Activated naive CD8-positive, alpha-beta T cell (primary cell): ENCODE data around the gene RNASE1.
"Not testable (repeated sequence)": the region's sequence is repeated elsewhere in the genome, so short reads cannot be mapped to it uniquely, and the experiment has no call there.

ENCODE experiments used
- H3K27ac Mint-ChIP-seq: one replicate; pipeline ENCODE4 v1.8.0; 2021; ENCODE audit warnings: mixed read lengths
- H3K27me3 Mint-ChIP-seq: one replicate; pipeline ENCODE4 v1.8.0; 2021; ENCODE audit warnings: mixed read lengths
- H3K36me3 Mint-ChIP-seq: one replicate; pipeline ENCODE4 v1.8.0; 2021; ENCODE audit warnings: mixed read lengths
- H3K4me1 Mint-ChIP-seq: one replicate; pipeline ENCODE4 v1.8.0; 2021; ENCODE audit warnings: low read depth, mixed read lengths
- H3K4me3 Mint-ChIP-seq: one replicate; pipeline ENCODE4 v1.8.0; 2021; ENCODE audit warnings: mild to moderate bottlenecking, mixed read lengths
- H3K9me3 Mint-ChIP-seq: one replicate; pipeline ENCODE4 v1.8.0; 2021; ENCODE audit warnings: low read depth, mixed read lengths

The RNASE1 gene

DNA sequence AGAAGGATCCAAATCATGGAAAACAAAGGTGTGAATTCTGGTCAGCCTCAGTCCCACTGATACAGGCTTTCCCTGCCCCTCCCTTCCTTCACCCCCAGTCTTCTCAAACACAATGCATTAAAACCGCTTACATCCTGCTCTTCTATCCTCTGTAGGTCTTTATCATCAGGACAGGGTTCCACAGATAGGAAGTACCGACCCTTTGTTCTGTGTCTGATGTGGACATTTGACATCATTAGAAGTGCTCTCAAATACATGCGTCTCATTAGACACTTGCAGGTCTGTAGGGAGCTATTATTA, 34.1 kb downstream of the RNASE1 start:
- H3K27me3 Mint-ChIP-seq: peaks cover 2% of the 10 kb centered on the region
- no peaks in the 10 kb centered on the region for H3K9me3 Mint-ChIP-seq
- H3K27ac Mint-ChIP-seq: no peak overlapping the region
- no peaks in the 10 kb centered on the region for H3K36me3 Mint-ChIP-seq
- H3K4me3 Mint-ChIP-seq: no peak overlapping the region
- no peaks in the 10 kb centered on the region for H3K4me1 Mint-ChIP-seq

DNA sequence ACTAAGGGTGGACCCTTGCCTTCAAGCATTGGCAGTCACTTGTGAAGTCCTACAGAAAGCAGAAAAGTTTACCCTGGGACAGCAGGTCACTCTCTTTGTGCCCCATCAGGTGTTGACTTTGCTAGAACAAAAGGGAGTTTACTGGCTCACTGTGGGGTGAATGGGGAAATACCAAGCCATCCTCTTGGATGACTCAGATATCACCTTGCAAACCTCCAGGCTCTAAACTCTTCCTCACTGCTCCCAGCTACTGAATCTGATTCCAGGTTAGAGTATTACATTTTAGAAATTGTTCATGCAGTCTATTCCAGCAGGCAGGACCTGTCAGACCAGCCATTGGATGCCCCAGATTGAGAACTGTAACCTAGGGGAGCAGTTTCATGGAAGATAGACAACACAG, 41.7 kb downstream of the RNASE1 start:
- H3K27me3 Mint-ChIP-seq: peaks cover 5% of the 10 kb centered on the region
- H3K9me3 Mint-ChIP-seq: no peaks in the 10 kb centered on the region
- no peak overlapping the region for H3K4me3 Mint-ChIP-seq
- H3K27ac Mint-ChIP-seq: no peak overlapping the region
- H3K36me3 Mint-ChIP-seq: no peaks in the 10 kb centered on the region
- no peaks in the 10 kb centered on the region for H3K4me1 Mint-ChIP-seq

DNA sequence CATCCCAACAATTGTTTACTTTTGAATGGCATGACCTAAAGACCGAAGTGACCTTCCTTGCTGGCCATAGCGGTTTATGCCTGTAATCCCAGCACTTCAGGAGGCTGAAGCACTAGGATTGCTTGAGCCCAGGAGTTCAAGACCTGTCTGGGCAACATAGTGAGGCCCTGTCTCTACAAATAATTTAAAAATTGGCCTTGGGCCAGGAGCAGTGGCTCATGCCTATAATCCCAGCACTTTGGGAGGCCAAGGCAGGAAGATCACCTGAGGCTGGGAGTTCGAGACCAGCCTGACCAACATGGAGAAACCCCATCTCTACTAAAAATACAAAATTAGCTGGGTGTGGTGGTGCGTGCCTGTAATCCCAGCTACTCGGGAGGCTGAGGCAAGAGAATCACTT, 43.2 kb downstream of the RNASE1 start:
- H3K27me3 Mint-ChIP-seq, H3K27ac Mint-ChIP-seq, H3K36me3 Mint-ChIP-seq, H3K9me3 Mint-ChIP-seq, H3K4me3 Mint-ChIP-seq, H3K4me1 Mint-ChIP-seq: not testable (repeated sequence)

DNA sequence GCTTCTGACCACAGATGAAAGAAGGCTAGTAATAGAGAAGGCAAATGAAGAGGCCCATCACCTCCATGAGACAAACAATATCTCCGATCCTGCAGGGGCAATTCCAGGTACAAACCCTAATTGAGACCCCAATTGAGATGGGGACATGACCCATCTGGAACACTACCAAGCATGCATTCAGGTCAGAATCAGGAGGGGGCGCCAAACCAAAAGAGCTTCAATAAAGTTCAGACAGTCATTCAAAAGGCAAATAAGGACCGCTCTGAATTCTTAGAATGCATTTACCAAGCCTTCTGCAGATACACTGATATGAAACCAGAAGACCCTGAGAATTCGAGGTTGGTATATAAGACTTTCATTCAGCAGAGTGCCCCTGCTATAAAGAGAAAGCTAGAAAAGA, 44.7 kb downstream of the RNASE1 start:
- no peak overlapping the region for H3K27ac Mint-ChIP-seq
- no peaks in the 10 kb centered on the region for H3K9me3 Mint-ChIP-seq
- no peaks in the 10 kb centered on the region for H3K36me3 Mint-ChIP-seq
- no peak overlapping the region for H3K4me3 Mint-ChIP-seq
- peaks cover 3% of the 10 kb centered on the region for H3K27me3 Mint-ChIP-seq
- no peaks in the 10 kb centered on the region for H3K4me1 Mint-ChIP-seq

DNA sequence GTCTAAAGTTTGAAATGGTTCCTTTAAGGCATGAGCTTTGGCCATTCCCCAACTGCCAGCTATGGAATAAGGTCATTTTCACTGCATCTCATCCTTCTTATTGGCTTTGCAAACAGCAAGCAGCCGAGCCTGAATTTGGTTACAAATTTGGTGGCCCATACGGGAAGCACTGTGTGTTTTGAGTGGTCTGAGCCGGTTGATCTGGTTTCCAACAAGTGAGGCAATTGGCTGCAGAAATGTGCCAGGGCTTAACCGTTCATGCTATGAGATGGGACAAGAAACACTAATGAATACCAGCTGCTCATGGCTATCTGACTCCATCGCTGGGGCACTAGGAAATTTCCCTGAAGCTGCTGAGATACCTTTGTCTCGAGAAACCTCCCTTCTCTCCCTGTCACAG, 47.6 kb downstream of the RNASE1 start:
- Mint-ChIP-seq H3K4me3 (no peak overlapping the region), H3K36me3 (peaks cover 3% of the 10 kb centered on the region), H3K4me1 (no peaks in the 10 kb centered on the region), H3K9me3 (peaks cover 6% of the 10 kb centered on the region), H3K27ac (no peak overlapping the region), H3K27me3 (peaks cover 5% of the 10 kb centered on the region)

DNA sequence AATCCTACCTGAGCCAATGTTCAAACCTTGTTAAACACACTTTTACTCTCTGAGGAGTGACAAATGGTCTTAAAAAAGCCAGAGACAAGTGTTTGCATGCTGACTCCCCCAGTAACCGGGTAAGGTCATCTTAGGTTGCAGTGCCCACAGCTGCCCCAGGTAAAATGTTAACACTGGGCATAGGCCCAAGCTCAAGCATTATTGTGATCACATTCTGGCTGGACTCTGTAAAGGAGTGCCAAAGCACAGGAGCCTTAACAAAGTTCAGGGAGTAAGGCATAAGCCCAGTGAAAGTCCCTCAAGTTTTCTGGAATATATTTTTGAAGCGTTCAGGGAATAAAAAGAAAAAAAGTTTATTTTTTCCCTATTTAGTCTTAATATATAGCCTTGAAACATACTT, 48.3 kb downstream of the RNASE1 start:
- peaks cover 3% of the 10 kb centered on the region for H3K36me3 Mint-ChIP-seq

DNA sequence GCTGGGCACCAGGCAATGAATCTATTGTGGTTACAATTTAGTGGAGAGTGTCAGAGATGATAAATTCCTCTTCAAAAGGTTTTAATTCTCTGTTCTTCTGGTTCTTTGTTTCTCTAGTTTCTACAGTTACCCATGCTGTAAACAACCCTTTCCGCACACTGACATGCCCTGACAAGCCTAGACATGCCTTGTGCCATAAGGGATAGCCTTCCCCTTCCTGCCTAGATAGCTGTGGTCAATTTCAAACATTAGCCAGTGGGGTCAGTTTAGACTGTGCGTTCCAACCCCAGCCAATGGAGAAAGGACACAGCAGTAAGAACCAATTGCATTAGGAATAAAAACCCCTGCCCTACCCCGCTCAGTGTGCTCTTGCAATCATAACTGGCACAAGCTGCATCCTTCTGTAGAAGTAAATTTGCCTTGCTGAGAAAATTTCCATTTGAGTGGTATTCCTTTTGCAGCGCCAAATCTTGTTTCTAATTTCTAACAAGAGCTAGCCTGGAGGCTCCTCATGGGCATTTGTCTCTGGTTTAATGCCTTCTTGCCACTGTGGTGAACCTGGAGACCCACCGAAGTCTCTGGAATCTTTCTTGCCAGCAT, 50.6 kb downstream of the RNASE1 start:
- H3K27me3 Mint-ChIP-seq: peaks cover 9% of the 10 kb centered on the region
- H3K27ac Mint-ChIP-seq: no peak overlapping the region
- H3K4me1 Mint-ChIP-seq: no peaks in the 10 kb centered on the region
- H3K9me3 Mint-ChIP-seq: peaks cover 6% of the 10 kb centered on the region
- H3K4me3 Mint-ChIP-seq: no peak overlapping the region
- peaks cover 3% of the 10 kb centered on the region for H3K36me3 Mint-ChIP-seq

More for the DNA sequence above, 48.3 kb downstream of the RNASE1 start:
- H3K27me3 Mint-ChIP-seq: peaks cover 7% of the 10 kb centered on the region
- no peak overlapping the region for H3K4me3 Mint-ChIP-seq
- no peak overlapping the region for H3K27ac Mint-ChIP-seq
- H3K9me3 Mint-ChIP-seq: peaks cover 6% of the 10 kb centered on the region
- no peaks in the 10 kb centered on the region for H3K4me1 Mint-ChIP-seq
